ENCODE measurements around the gene BPI.

DNA sequence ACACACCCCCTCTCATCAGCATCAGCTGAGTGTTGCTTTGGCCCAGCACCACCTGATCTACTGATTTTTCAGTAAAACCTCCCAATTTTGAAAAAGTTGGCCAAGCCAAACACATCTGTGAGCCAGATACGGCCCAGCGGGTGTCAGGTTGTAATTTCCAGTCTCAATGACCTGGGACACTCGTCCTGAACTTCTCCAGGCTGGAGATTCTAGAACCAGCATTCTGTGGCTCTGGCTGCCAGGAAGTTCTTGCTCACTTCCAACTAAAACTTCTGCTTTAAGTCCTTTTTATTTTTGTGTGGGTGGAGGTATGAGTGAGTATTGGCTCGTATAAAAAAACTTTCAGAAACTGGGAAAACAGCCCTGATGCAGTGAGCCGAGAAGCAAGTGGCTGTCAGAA is 48.6 kb upstream of the BPI start:
- TF ChIP-seq, protein P1, sequence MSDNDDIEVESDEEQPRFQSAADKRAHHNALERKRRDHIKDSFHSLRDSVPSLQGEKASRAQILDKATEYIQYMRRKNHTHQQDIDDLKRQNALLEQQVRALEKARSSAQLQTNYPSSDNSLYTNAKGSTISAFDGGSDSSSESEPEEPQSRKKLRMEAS (IDR thresholded peaks at IDR 0.05) = no peak
- TF ChIP-seq NFIC (IDR thresholded peaks at IDR 0.05) = no peak
- no peak for TF ChIP-seq YY1 (IDR thresholded peaks at IDR 0.05; ENCODE audit: low read depth)
- no peak for TF ChIP-seq CREB1 (IDR thresholded peaks at IDR 0.05; ENCODE audit: low read depth)
- TF ChIP-seq CEBPB (IDR thresholded peaks at IDR 0.05) = no peak
- no peak for TF ChIP-seq RAD21 (IDR thresholded peaks at IDR 0.05; ENCODE audit: low read depth)
- TF ChIP-seq ZBTB7A (IDR thresholded peaks at IDR 0.05; ENCODE audit: low read depth) = no peak
- no peak for TF ChIP-seq EP300 (IDR thresholded peaks at IDR 0.05; ENCODE audit: borderline replicate concordance)
- no peak for TF ChIP-seq TEAD4 (IDR thresholded peaks at IDR 0.05)
- TF ChIP-seq EGR1 (IDR thresholded peaks at IDR 0.05) = no peak
- TF ChIP-seq, protein P2, sequence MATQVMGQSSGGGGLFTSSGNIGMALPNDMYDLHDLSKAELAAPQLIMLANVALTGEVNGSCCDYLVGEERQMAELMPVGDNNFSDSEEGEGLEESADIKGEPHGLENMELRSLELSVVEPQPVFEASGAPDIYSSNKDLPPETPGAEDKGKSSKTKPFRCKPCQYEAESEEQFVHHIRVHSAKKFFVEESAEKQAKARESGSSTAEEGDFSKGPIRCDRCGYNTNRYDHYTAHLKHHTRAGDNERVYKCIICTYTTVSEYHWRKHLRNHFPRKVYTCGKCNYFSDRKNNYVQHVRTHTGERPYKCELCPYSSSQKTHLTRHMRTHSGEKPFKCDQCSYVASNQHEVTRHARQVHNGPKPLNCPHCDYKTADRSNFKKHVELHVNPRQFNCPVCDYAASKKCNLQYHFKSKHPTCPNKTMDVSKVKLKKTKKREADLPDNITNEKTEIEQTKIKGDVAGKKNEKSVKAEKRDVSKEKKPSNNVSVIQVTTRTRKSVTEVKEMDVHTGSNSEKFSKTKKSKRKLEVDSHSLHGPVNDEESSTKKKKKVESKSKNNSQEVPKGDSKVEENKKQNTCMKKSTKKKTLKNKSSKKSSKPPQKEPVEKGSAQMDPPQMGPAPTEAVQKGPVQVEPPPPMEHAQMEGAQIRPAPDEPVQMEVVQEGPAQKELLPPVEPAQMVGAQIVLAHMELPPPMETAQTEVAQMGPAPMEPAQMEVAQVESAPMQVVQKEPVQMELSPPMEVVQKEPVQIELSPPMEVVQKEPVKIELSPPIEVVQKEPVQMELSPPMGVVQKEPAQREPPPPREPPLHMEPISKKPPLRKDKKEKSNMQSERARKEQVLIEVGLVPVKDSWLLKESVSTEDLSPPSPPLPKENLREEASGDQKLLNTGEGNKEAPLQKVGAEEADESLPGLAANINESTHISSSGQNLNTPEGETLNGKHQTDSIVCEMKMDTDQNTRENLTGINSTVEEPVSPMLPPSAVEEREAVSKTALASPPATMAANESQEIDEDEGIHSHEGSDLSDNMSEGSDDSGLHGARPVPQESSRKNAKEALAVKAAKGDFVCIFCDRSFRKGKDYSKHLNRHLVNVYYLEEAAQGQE (IDR thresholded peaks at IDR 0.05; ENCODE audit: low read depth) = no peak

Data from Ishikawa (cell line).